Measurements from ENCODE around the gene ZDHHC12.

ZDHHC12 gene, protein sequence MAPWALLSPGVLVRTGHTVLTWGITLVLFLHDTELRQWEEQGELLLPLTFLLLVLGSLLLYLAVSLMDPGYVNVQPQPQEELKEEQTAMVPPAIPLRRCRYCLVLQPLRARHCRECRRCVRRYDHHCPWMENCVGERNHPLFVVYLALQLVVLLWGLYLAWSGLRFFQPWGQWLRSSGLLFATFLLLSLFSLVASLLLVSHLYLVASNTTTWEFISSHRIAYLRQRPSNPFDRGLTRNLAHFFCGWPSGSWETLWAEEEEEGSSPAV

GRCh38 chr9:128723866-128724743 lies at the start of gene ZDHHC12:
TSS of gene ZDHHC12 (minus strand) at chr9:128724127. CDS start at chr9:128724093, 34 bp downstream.
- peak in 55 of 56 donors; percentile 60 to 93 (median 84) for DNase-seq

DNA sequence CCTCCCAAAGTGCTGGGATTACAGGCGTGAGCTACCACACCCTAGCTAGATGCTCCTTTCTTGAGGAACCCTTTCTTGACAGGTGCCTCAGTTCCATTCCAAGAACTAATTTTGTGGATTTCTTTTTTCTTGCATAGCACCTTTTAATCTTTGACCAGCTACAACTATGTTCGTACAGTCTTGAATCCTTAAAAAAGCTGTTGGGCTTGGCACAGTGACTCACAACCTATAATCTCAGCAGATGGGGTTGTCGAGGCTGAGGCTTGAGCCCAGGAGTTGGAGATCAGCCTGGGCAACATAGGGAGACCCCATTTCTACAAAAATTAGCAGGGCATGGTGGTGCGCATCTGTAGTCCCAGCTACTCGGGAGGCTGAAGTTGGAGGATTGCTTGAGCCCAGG lies 49.1 kb upstream of the ZDHHC12 start:
- no peak for DNase-seq

DNA sequence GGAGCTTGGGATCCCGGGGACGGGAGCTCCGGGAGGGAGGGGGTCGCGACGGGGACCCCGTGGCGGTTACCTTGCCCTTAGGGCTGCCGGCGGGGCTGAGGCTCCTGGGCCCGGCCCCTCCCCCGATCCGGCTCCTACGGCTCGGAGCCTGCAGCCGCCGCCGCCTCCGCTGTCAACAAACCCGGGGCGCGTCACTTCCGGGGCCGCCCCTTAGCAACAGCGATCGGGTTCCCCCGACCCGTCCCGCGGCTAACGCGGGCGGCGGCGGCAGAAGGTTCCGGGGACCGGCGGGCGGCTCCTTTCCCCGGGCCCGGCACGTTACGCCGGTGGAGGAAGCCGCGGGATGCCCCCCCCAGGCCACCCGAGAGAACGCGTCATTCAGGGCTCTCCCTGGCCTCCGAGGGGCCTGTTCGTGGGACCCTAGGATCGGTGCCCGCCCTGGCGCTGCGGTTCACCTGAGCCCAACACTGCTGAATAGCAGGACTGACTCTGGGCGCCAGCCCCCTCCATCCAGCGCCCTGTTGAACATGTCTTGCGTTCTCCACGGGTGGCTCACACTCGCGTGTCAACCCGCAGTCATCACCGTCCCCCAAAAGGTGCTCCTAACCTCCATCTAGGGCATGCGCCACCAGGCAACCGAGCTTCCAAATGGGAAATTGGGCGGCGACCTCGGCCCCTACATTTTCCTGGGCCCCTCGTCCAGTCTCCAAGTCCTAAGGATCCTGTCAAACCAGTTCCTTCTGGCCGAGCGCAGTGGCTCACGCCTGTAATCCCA lies 48.0 kb upstream of the ZDHHC12 start, which contains the start of gene ZER1:
TSS of gene ZER1 (minus strand) at position 183 of the 775 bp plus-strand sequence. CDS start 16,362 bp downstream, outside the sequence.
- peak; percentile 50 to 96 (median 84) for DNase-seq

DNA sequence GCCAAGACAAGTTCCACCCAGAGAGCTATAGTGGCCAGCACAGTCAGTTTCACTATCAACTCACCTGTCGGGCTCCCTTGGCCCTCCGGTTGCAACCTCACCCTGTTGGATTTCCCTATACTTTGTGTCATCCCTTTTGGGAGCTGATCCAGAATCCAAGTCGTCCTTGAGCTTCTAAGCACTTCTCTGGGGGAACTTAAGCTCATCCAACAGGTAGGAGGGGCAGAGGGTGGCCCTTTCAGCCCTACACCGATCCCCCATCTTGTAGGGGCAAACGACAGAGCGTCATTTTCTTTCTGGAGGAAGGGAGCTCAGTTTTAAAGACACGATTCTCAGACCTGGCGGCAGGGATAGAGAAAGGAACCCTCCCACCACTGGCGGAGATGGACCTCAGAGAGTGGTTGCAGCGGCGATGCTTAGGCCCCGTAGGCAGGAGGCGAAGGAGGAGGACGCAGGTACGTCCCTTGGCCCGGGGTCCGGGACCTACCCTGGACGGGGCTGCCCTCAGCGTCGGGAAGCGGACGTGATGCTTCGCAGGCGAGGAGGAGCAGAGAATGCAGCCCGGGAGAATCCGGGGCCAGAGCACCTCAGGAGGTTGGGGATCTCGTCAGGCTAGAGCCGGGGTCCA lies 47.3 kb upstream of the ZDHHC12 start:
- DNase-seq, result peak in 4 of 56 donors; percentile 34 to 63 (median 52)

DNA sequence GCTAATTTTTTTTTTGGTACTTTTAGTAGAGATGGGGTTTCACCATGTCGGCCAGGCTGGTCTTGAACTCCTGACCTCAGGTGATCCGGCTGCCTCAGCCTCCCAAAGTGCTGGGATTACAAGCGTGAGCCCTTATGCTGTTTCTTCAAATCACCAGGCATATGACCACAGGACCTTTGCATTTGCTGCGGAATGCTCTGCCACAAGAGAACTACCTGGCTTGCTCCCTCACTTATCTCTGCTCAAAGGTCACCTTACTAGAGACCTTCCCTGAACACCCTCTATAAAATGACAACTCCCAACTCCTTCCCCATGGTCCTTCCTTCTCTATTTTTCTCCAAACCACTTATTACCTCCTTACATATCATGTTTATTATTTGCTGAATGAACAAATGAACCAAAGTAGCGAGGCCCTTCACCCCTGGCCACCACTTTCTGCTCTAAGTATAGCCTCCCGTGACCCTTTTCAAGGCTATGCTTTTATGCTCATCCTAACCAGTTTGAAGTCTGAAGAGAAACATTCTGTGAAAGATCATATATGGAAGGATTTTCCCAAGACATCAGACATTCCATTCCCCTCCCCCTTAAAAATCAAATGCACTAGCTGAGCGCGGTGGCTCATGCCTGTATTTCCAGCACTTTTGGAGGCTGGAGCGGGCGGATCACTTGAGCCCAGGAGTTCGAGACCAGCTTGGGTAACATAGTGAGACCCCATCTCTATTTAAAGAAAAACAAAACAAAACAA lies 46.5 kb upstream of the ZDHHC12 start:
- DNase-seq, result no peak

DNA sequence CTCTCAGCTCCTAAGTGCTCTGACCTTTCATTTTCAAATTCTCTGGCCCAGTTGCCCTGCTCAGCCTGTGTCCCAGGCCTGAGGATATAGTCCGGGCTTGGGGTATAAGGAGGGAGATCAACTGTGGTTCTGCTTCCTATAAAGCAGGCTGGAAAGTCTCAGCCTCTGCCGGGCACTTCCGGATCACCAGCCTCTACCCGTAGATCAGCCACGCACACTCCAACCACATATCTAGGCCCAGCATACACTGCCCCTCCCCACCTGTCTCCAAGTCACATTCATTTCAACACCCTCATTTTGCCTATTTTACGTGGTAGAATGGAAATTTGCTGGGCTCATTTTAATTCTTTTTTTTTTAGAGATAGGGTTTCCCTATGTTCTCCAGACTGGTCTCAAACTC lies 44.7 kb upstream of the ZDHHC12 start:
- DNase-seq, result no peak

GRCh38 chr9:128765499-128765898 lies 41.6 kb upstream of the ZDHHC12 start:
- no peak for DNase-seq

DNA sequence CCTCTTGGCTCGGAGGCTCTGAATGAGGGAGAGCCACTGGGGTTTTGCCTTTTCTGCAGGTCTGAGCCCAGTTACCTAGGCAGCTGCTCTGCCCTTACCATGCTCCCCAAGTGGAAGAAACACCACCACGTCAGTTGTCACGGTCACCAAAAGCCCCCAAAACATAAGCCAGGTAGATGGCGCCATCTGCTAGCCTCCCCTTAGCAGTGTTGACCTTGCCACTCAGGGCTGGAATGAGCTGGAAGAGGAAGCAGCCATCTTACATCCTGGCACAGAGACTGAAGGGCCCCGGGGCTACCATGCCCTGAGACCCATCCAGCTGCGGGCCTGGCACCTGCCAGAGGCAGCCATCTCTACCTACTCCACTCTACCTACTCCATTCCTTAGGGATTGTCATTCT lies 40.4 kb upstream of the ZDHHC12 start:
- no peak for DNase-seq

GRCh38 chr9:128762671-128763449 lies 38.9 kb upstream of the ZDHHC12 start:
- peak in 4 of 56 donors; percentile 28 to 40 (median 34) for DNase-seq

GRCh38 chr9:128757602-128758001 lies 33.7 kb upstream of the ZDHHC12 start:
- DNase-seq, result no peak

- no peak for DNase-seq
These were observed 29.7 kb upstream of the ZDHHC12 start for GRCh38 chr9:128753627-128754026.

DNA sequence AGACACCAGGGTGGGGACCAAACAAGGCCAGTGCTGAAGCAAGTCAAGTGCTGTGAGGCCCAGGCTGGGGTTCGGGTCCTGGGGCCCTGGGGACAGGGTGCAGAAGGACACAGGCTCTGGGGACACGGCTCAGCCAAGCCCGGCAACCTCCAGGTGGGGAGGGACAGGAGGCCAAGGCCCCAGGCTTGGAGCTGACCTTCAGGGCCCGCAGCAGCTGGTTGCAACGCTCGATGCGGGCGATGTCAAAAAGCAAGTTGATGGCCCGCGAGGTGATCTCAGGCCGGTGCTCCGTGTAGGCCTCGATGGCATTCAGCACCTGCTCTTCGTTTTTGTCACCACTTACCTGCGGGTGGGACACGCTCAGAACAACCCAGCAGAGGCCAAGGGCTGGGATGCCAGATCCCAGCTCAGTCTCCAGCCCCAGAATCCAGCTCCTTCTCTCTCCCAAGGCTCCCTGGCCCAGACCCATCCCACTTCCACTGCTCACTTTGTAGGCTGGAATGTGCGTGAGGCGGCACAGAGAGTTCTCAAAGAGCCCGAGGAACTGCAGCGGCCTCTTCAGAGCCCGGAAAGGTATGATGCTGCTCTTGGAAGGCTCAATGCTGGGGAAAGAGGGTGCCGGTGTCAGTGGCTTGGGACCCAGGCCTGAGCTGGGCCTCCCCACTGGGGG lies 27.1 kb upstream of the ZDHHC12 start:
- DNase-seq, result no peak

GRCh38 chr9:128747241-128747640 lies 23.3 kb upstream of the ZDHHC12 start:
- DNase-seq, result no peak

DNA sequence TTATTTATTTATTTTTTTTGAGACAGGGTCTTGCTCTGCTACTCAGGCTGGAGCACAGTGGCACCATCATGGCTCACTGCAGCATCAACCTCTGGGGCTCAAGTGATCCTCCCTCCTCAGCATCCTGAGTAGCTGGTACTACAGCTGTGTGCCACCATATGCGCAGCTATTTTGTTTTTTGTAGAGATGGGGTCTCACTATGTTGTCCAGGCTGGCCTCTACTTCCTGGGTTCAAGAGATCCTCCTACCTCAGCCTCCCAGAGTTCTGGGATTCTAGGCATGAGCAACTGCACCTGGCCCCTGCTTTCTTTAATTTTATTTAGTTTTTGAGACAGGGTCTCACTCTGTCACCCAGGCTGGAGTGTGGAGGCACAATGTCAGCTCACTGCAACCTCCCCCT lies 19.5 kb upstream of the ZDHHC12 start:
- no peak for DNase-seq

DNA sequence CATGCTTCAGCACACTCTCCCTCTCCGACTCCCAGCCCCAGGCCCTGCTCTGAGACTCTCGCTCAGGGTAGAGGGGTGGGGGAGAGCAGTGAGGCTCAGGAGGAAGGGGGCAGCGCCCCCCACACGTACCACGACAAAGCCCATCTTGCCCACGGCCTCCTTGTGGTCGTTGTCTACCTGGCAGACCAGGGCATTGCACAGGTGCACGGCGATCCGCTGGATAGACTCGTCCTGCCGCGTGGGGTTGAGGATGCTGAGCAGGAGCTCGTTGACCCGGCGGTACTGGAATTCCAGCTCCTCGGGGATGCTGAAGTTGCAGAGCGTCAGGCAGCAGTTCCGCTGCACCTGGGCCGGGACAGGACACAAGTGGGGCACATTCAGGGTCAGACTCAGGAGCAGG lies 18.5 kb upstream of the ZDHHC12 start:
- DNase-seq, result no peak

GRCh38 chr9:128735373-128735772 lies 11.4 kb upstream of the ZDHHC12 start:
- DNase-seq, result peak in 25 of 56 donors; percentile 5 to 73 (median 28)

DNA sequence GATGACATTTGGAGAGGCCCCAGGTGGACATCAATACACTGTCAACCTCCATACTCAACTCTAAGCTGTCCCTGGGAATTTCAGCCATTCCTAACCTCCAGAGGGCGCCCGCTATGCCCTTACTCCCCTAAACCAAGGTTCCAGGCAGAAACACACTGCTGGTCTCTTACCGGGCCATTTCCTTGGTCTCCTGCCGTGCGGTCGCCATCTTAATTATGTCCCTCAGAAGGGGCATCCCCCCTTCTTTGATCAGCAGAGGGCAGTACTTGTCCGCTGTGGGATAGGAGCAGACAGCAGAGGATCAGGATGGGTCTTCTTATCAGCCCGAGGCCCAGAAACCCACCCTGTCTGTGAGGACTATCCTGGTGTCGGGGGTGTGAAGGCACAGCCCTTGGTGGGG lies 9.3 kb upstream of the ZDHHC12 start:
- DNase-seq, result peak in 37 of 56 donors; percentile 7 to 77 (median 27)

- DNase-seq, result no peak
These were observed 8.6 kb upstream of the ZDHHC12 start for GRCh38 chr9:128732576-128732975.

DNA sequence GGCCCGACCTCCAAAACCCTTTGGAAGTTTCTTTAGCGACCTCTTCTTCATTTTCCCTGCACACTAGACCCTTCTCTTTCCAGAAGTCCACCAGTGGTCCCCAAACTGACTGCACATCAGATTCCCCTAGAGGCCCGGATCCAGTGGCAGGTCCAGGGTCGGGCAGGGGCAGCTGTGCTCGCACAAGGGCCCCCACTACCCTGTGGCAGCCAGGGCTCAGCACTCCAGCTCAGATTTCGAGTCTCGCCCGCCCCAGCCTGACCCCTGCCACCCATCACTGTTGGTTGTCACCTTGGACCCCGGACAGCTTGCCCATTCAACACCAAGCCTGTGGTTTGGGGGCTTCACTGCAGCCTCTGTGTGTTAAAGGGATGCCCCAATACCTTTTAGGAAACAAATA lies 7.8 kb upstream of the ZDHHC12 start:
- no peak for DNase-seq

All from amygdala (tissue), 56 donors.